ENCODE measurements around the gene SUCLG1.

- TF ChIP-seq CTCF (conservative IDR thresholded peaks at IDR 0.05): no peak
- no peak for TF ChIP-seq EZH2 (IDR thresholded peaks at IDR 0.05; ENCODE audit: low read depth)
Measured at GRCh38 chr2:84386336-84387040, 72.6 kb downstream of the SUCLG1 start.
